IMR-90 (cell line): ENCODE results near the gene KLF7. TPM values are rescaled to one million over a fixed set of nuclear protein-coding genes. Genes with fewer than 3 reads are reported as not detected.

Experiments used
- ATAC-seq: fragments of 200-7000 bp; cut with Tn5 transposase; 2 replicates; pipeline ENCODE4 v1.9.1; 2020; ENCODE audit warnings: low read depth, mild to moderate bottlenecking, moderate library complexity
- BruUV-seq: library from RNA; stranded (reverse); fragments of 400-500 nt; replicated peaks from 2 replicates; lab custom pipeline; 2021; lab: Mats Ljungman, UMichigan
- CTCF ChIA-PET: fragments of 300-600 bp; formaldehyde crosslinking; extraction: SDS; loops from one replicate; lab custom pipeline; 2021; ENCODE audit warnings: antibody characterized with exemption; lab: Yijun Ruan, JAX
- POLR2A ChIA-PET: fragments of 300-600 bp; sonication (Branson Sonifier 250); formaldehyde crosslinking; loops from one replicate; lab custom pipeline; 2022; ENCODE audit warnings: antibody characterized with exemption; ENCODE audit not compliant: unreplicated experiment; lab: Charles Lee
- DNase-seq: peaks from one replicate; pipeline ENCODE4 v3.0.0; 2013
- H2AFZ ChIP-seq: replicated peaks from 2 replicates; pipeline ENCODE3; 2013; ENCODE audit warnings: low read length, mild to moderate bottlenecking; ENCODE audit not compliant: poor library complexity
- H2AK5ac ChIP-seq: 2 replicates; pipeline ENCODE4 v1.6.1; 2013; ENCODE audit warnings: low read depth, low read length, inconsistent platforms
- H2AK9ac ChIP-seq: replicated peaks from 2 replicates; pipeline ENCODE3; 2013; ENCODE audit warnings: mild to moderate bottlenecking, low read depth, low read length, moderate library complexity; ENCODE audit not compliant: poor library complexity
- H2BK120ac ChIP-seq: 2 replicates; pipeline ENCODE4 v1.6.1; 2013; ENCODE audit warnings: low read depth, low read length, inconsistent platforms
- H2BK15ac ChIP-seq: 3 replicates; pipeline ENCODE4 v1.6.1; 2013; ENCODE audit warnings: low read depth, low read length, inconsistent platforms
- H2BK20ac ChIP-seq: 2 replicates; pipeline ENCODE4 v1.6.1; 2013; ENCODE audit warnings: low read depth, mild to moderate bottlenecking, inconsistent platforms, low read length, moderate library complexity
- H2BK5ac ChIP-seq: 2 replicates; pipeline ENCODE4 v1.6.1; 2013; ENCODE audit warnings: mild to moderate bottlenecking, low read depth, low read length, inconsistent platforms; ENCODE audit not compliant: poor library complexity, severe bottlenecking
- H3K14ac ChIP-seq: replicated peaks from 2 replicates; pipeline ENCODE4 v1.6.1; 2013; ENCODE audit warnings: low read depth, low read length, inconsistent platforms
- H3K18ac ChIP-seq: 2 replicates; pipeline ENCODE4 v1.6.1; 2013; ENCODE audit warnings: low read depth, low read length, control low read depth
- H3K23ac ChIP-seq: 2 replicates; pipeline ENCODE4 v1.6.1; 2013; ENCODE audit warnings: low read depth, low read length, inconsistent platforms
- H3K27ac ChIP-seq: 2 replicates; pipeline ENCODE4 v1.5.1; 2013; ENCODE audit warnings: mild to moderate bottlenecking, control low read depth, low read length; ENCODE audit not compliant: insufficient read depth
- H3K27me3 ChIP-seq: 2 replicates; pipeline ENCODE4 v1.6.1; 2013; ENCODE audit warnings: low read length; ENCODE audit not compliant: control insufficient read depth, insufficient read depth
- H3K36me3 ChIP-seq: 2 replicates; pipeline ENCODE4 v1.6.1; 2013; ENCODE audit warnings: low read length, mixed read lengths; ENCODE audit not compliant: control insufficient read depth, insufficient read depth
- H3K4ac ChIP-seq: 2 replicates; pipeline ENCODE4 v1.6.1; 2013; ENCODE audit warnings: low read depth, low read length, inconsistent platforms
- H3K4me1 ChIP-seq: 2 replicates; pipeline ENCODE4 v1.6.1; 2013; ENCODE audit warnings: low read length, mixed read lengths; ENCODE audit not compliant: control insufficient read depth, insufficient read depth
- H3K4me2 ChIP-seq: 2 replicates; pipeline ENCODE4 v1.6.1; 2013; ENCODE audit warnings: low read depth, mild to moderate bottlenecking, control low read depth, low read length, moderate library complexity
- H3K4me3 ChIP-seq: 2 replicates; pipeline ENCODE4 v1.5.1; 2013; ENCODE audit warnings: low read depth, mild to moderate bottlenecking, control low read depth, low read length, moderate library complexity; ENCODE audit not compliant: insufficient read depth
- H3K56ac ChIP-seq: 2 replicates; pipeline ENCODE4 v1.6.1; 2013; ENCODE audit warnings: low read length, inconsistent platforms; ENCODE audit not compliant: insufficient read depth; ENCODE audit errors: extremely low read depth
- H3K79me1 ChIP-seq, 2 experiments: 2 replicates each; pipeline ENCODE4 v1.6.1; 2013; ENCODE audit warnings: low read length in 2 of 2, inconsistent platforms in 1 of 2, low read depth in 1 of 2
- H3K9ac ChIP-seq: 2 replicates; pipeline ENCODE4 v1.6.1; 2013; ENCODE audit warnings: low read depth, low read length, control low read depth
- H3K9me1 ChIP-seq: 2 replicates; pipeline ENCODE4 v1.6.1; 2013; ENCODE audit warnings: low read length, inconsistent platforms; ENCODE audit not compliant: insufficient read depth
- H3K9me3 ChIP-seq: 2 replicates; pipeline ENCODE4 v1.6.1; 2013; ENCODE audit warnings: low read length; ENCODE audit not compliant: control insufficient read depth, insufficient read depth
- H4K20me1 ChIP-seq: 2 replicates; pipeline ENCODE4 v1.6.1; 2013; ENCODE audit warnings: low read length, inconsistent platforms; ENCODE audit not compliant: insufficient read depth
- H4K5ac ChIP-seq: 2 replicates; pipeline ENCODE4 v1.6.1; 2013; ENCODE audit warnings: mild to moderate bottlenecking, low read depth, low read length, control low read depth
- H4K8ac ChIP-seq, 2 experiments: 2 replicates each; pipeline ENCODE4 v1.6.1; 2013; ENCODE audit warnings: low read depth in 2 of 2, low read length in 2 of 2, control low read depth in 1 of 2, inconsistent platforms in 1 of 2
- H4K91ac ChIP-seq: 2 replicates; pipeline ENCODE4 v1.6.1; 2013; ENCODE audit warnings: low read depth, low read length, inconsistent platforms; ENCODE audit not compliant: insufficient read depth
- MAFK ChIP-seq: IDR thresholded peaks from 2 replicates; pipeline ENCODE4 v1.6.1; 2012; ENCODE audit warnings: low read depth, low read length, improper control_type of control experiment
- MXI1 ChIP-seq: IDR thresholded peaks from 2 replicates; pipeline ENCODE4 v1.6.1; 2012; ENCODE audit warnings: low read depth, mild to moderate bottlenecking, low read length, moderate library complexity, borderline replicate concordance
- WGBS, 2 experiments: methylation state at CpG; one replicate each; pipeline versions ENCODE4 v1.1.5 to v1.1.7; 2013; ENCODE audit warnings: missing lambda C conversion rate in 2 of 2; ENCODE audit not compliant: insufficient read length in 1 of 2; ENCODE audit errors: extremely low coverage in 2 of 2; 5-methylcytosine and 5-hydroxymethylcytosine counted together
- dilution Hi-C: fragments of 300-500 bp; cut with HindIII; formaldehyde crosslinking; loops from one replicate; pipeline ENCODE4 v1.14.3; 2018; ENCODE audit warnings: low sequenced_read_pairs; ENCODE audit not compliant: unreplicated experiment
- in situ Hi-C: fragments of 300-500 bp; cut with MboI; formaldehyde crosslinking; loops from 3 replicates; pipeline ENCODE4 v1.14.3; 2019; ENCODE audit warnings: low sequenced_read_pairs, inconsistent platforms, mixed read lengths
- intact Hi-C: fragments of 100-400 bp; cut with micrococcal nuclease; formaldehyde crosslinking; loops from 2 replicates; pipeline ENCODE4 v1.10.0; 2022
- polyA plus RNA-seq, 3 experiments: library from polyadenylated mRNA; depleted of rRNA; stranded (reverse); fragments of >200 nt; gene quantifications; 2 replicates each; pipeline ENCODE4 v1.2.3, GENCODE V29; 2012; ENCODE audit warnings: low replicate concordance in 1 of 3
- total RNA-seq: library from RNA; depleted of rRNA; stranded (reverse); fragments of >200 nt; gene quantifications from 2 replicates; pipeline ENCODE4 v1.2.3, GENCODE V29; 2012

Gene KLF7
- total and polyA plus RNA-seq, 2 of the 4 experiments (the other 2 are of a cell fraction), result 23.1 to 28.5 TPM

- Histone ChIP-seq H4K5ac (peak overlapping the region; percentile 69; the same call in 1 of the 2 replicates), H3K56ac (no peak overlapping the region), H3K9ac (no peak overlapping the region), H3K4me3 (no peak overlapping the region), H3K36me3 (no peaks in the 10 kb centered on the region), H2AK9ac (peak overlapping the region; percentile 12), H2AFZ (no peak overlapping the region), H2BK120ac (peak overlapping the region; percentile 77), H2BK20ac (peak overlapping the region; percentile 54; the same call in 1 of the 2 replicates), H4K20me1 (no peaks in the 10 kb centered on the region), H2AK5ac (peak overlapping the region; percentile 95), H2BK15ac (peak overlapping the region; percentile 96; the same call in 2 of the 3 replicates), H3K27ac (0 out of 2 replicates have a peak overlapping the region, but pooled peaks have one; percentile 14), H2BK5ac (peak overlapping the region; percentile 51), H3K79me1 (peaks cover 0 to 3% of the 10 kb centered on the region in 2 experiments; a peak in 1 of 4 replicates), H3K27me3 (no peaks in the 10 kb centered on the region), H4K91ac (peak overlapping the region; percentile 44; the same call in 1 of the 2 replicates), H3K14ac (peak overlapping the region; percentile 51; the same call in 1 of the 2 replicates), H3K9me1 (peaks cover 15% of the 10 kb centered on the region), H3K23ac (no peak overlapping the region; the same call in 1 of the 2 replicates), H3K4me2 (no peak overlapping the region), H3K4ac (peak overlapping the region; percentile 71), H4K8ac (peak overlapping the region; percentile 41 to 58; a peak in 1 of 4 replicates), H3K18ac (peak overlapping the region; percentile 48; the same call in 1 of the 2 replicates), H3K9me3 (peaks cover 5% of the 10 kb centered on the region; the same call in 1 of the 2 replicates), H3K4me1 (peaks cover 17% of the 10 kb centered on the region)
- intact Hi-C loops, result loop anchor here (5.0 kb wide), 2 partner anchors 38 to 148 kb away; no protein-coding TSS in a partner anchor
- in situ Hi-C loops, result no loop called here
- ChIA-PET CTCF (no interaction called here), POLR2A (interaction anchor here (1.3 kb wide), 1 partner anchor 18 kb away, joined by 4 read pairs; the partner anchor contains the start of gene KLF7)
- dilution Hi-C loops, result no loop called here
- DNase-seq, result peak; percentile 77
- no peak for ATAC-seq
- no CpG with 5 or more reads among the region's 2 CpGs for WGBS, 2 experiments
- BruUV-seq, result no TSS peak
- no peak; the same call in 1 of the 2 replicates for TF ChIP-seq MAFK
- TF ChIP-seq MXI1, result no peak
Observed at GRCh38 chr2:207184348-207184747, 18.6 kb upstream of the KLF7 start.
